GM23248 (cell line): ENCODE measurements around the gene ZCCHC4.

Experiments used
- EZH2 ChIP-seq: fragments of 200-600 bp; sonication (generic); IDR thresholded peaks from 2 replicates; pipeline ENCODE4 v1.6.1; 2018; ENCODE audit warnings: antibody characterized with exemption, mild to moderate bottlenecking; ENCODE audit not compliant: insufficient read depth, poor library complexity, severe bottlenecking
- EZH2phosphoT487 ChIP-seq: fragments of 200-600 bp; sonication (generic); IDR thresholded peaks from 2 replicates; pipeline ENCODE4 v1.6.1; 2018; ENCODE audit warnings: antibody characterized with exemption, moderate library complexity, mild to moderate bottlenecking, low read depth; ENCODE audit not compliant: insufficient read depth

DNA sequence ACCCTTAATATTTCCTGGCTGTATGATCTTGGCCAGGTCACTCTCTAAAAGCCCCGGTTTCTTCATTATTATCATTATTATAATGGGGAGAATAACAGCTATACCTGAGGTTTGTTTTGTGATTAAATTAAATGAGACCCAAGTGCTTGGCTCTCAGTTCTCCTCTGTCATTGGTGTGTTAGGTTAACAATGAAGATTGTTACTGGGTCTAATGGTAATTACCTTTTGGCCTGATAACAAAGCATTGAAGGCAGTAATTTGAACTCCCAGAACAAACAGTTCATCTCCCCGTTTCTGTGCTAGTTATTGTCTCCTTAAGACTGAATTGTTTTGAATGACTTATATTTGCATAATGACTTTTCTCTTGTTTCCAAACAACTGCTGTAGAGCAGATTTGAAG is 57.7 kb downstream of the ZCCHC4 start:
- no peak for TF ChIP-seq EZH2phosphoT487
- no peak for TF ChIP-seq EZH2
